ENCODE measurements around the gene AHCYL2.

GRCh38 chr7:129457101-129457500, 232.3 kb downstream of the AHCYL2 start:
- no peak for TF ChIP-seq CTCF (IDR thresholded peaks at IDR 0.05; ENCODE audit: insufficient read depth, low read length, poor library complexity, severe bottlenecking)
- TF ChIP-seq EZH2phosphoT487 (conservative IDR thresholded peaks at IDR 0.05; ENCODE audit: low read length) = no peak

Data from SU-DHL-6 (cell line).